Measurements from ENCODE around the gene SMIM27.

DNA sequence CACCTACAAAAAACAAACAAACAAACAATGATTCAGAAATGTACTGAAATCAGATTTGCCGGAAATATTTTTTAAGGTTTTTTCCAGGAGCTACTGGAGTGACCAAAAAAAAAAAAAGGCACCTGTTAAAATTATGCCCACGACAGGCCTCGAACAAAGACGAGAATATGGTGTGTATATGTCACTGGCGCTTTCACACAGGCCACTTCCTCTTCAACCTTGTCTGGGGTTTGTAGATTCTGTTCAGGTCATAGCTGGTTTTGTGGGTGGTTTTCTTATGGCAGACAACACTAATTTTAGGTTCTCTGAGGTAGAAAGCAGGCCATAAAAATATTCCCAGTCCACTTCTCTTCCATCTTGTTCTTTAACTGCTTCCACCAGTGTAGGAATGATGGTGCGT lies 13.8 kb downstream of the SMIM27 start:
- TF ChIP-seq, protein P1, sequence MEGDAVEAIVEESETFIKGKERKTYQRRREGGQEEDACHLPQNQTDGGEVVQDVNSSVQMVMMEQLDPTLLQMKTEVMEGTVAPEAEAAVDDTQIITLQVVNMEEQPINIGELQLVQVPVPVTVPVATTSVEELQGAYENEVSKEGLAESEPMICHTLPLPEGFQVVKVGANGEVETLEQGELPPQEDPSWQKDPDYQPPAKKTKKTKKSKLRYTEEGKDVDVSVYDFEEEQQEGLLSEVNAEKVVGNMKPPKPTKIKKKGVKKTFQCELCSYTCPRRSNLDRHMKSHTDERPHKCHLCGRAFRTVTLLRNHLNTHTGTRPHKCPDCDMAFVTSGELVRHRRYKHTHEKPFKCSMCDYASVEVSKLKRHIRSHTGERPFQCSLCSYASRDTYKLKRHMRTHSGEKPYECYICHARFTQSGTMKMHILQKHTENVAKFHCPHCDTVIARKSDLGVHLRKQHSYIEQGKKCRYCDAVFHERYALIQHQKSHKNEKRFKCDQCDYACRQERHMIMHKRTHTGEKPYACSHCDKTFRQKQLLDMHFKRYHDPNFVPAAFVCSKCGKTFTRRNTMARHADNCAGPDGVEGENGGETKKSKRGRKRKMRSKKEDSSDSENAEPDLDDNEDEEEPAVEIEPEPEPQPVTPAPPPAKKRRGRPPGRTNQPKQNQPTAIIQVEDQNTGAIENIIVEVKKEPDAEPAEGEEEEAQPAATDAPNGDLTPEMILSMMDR (IDR thresholded peaks at IDR 0.05; ENCODE audit: insufficient read depth, low read length, poor library complexity, severe bottlenecking): no peak
- TF ChIP-seq EZH2phosphoT487 (conservative IDR thresholded peaks at IDR 0.05; ENCODE audit: low read length): no peak
